Measurements from ENCODE around the gene DGKD. TPM values are rescaled to one million over a fixed set of nuclear protein-coding genes. Genes with fewer than 3 reads are reported as not detected.
A peak's percentile ranks its signal among the peaks of the same experiment; 100 is the strongest.

DGKD gene
- total RNA-seq, 6 donors from 2014 or later = 50.0 to 141 (median 75.6) TPM

DNA sequence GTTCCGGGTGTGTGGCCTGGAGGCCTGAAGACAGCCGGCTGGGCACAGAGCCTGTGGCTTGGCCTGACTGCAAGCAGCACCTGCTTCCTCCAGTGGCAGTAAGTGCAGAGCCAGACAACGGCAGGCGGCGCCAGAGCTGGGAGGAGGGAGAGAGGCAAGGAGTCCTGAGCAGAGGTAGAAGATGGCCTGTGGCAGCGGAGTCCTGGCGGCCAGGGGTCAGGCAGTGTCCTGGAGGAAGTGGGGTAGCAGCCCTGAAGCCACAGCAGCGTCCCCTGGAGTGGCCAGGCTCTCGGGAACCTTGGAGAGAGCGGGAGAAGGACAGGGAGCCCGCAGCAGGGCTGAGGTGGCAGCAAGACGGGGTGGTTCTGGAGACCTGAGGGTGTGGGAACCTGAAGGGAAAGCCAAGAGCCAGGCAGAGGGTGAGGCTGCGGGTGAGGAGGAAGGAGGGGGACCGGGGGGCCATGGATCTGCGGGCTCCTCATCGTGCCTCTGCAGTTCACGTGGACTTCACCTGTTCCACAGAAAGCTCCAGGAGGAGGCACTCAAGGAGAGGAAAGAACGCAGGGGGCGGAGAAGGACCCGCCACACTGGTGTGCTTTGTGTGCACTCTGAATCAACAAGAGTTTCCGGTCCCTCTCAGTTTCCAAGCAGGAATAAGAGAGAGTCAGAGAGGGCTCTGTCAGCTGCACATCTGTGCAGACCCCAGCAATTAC is 126.4 kb downstream of the DGKD start:
- Histone ChIP-seq H3K27ac (peak overlapping the region; percentile 54 to 92 (median 77)), H3K4me1 (peaks cover 5 to 30% (median 13%) of the 10 kb centered on the region in 4 donors), H3K36me3 (peaks cover 4 to 78% (median 29%) of the 10 kb centered on the region in 4 donors), H3K4me3 (peak overlapping the region in 2 of 4 donors; percentile 13), H3K9me3 (no peaks in the 10 kb centered on the region), H3K27me3 (no peaks in the 10 kb centered on the region)
- TF ChIP-seq POLR2AphosphoS5 (IDR thresholded peaks at IDR 0.05) (no peak), POLR2A (IDR thresholded peaks at IDR 0.05) (peak in 2 of 4 donors; percentile 7 to 60), EP300 (IDR thresholded peaks at IDR 0.05) (peak in 1 of 4 donors; percentile 65)
- TF ChIP-seq, protein P1, sequence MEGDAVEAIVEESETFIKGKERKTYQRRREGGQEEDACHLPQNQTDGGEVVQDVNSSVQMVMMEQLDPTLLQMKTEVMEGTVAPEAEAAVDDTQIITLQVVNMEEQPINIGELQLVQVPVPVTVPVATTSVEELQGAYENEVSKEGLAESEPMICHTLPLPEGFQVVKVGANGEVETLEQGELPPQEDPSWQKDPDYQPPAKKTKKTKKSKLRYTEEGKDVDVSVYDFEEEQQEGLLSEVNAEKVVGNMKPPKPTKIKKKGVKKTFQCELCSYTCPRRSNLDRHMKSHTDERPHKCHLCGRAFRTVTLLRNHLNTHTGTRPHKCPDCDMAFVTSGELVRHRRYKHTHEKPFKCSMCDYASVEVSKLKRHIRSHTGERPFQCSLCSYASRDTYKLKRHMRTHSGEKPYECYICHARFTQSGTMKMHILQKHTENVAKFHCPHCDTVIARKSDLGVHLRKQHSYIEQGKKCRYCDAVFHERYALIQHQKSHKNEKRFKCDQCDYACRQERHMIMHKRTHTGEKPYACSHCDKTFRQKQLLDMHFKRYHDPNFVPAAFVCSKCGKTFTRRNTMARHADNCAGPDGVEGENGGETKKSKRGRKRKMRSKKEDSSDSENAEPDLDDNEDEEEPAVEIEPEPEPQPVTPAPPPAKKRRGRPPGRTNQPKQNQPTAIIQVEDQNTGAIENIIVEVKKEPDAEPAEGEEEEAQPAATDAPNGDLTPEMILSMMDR (IDR thresholded peaks at IDR 0.05) = peak in 4 of 6 experiments; percentile 30 to 62 (median 56)
- 74 to 75% methylated on average over 21 of the region's 21 CpGs for WGBS, 2 donors
- ATAC-seq (ENCODE audit: low FRiP score in 2 of 2) (peak; percentile 54 to 85), DNase-seq (peak; percentile 89 to 93)

DNA sequence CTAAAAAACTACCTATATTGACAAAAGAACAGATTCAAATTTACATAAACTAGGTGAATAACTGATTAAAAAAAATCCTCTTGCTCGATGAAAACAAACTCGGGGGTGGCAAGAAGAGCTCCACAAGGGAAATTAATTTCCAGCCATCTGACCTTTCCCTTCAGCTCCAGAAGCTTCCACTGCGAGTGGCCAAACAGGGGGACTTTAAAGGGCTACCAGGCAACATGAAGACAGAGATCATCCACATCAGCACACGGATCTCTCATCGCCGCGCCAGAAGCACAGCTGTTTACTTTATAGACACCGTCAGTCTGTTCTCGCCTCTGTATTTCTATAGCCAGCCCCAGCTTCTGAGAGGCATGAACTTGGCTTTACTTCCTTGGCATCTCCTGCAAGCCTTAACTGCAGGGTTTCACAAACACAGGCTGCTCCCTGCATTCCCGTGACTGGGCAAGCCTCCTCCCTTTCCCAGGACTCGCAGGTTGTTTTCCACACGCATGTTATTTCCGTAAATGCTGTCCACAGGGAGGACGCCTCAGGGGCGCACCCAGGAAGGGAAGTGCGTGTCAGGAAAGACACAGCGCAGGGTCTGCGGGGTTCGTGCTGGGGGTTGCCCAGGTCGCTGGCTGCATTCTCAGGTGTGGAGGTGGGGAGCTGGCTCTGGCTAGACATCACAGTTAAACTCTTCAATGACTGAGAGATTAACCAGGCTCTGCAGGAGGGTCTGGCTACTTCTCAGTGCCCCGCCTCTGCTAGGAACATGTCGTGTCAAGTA is 127.3 kb downstream of the DGKD start:
- ATAC-seq (ENCODE audit: low FRiP score in 2 of 2) (peak; percentile 16 to 71), DNase-seq (peak; percentile 60 to 74)
- TF ChIP-seq POLR2AphosphoS5 (IDR thresholded peaks at IDR 0.05) = peak in 1 of 2 donors; percentile 56
- TF ChIP-seq EP300 (IDR thresholded peaks at IDR 0.05) = peak in 2 of 4 donors; percentile 12 to 69
- TF ChIP-seq, protein P1 (IDR thresholded peaks at IDR 0.05) = no peak
- TF ChIP-seq POLR2A (IDR thresholded peaks at IDR 0.05) = peak in 1 of 4 donors; percentile 40
- 55 to 67% methylated on average over 22 of the region's 22 CpGs for WGBS, 2 donors
- H3K27ac ChIP-seq = peak overlapping the region; percentile 54 to 92 (median 77)
- peaks cover 4 to 77% (median 26%) of the 10 kb centered on the region in 4 donors for H3K36me3 ChIP-seq
- no peaks in the 10 kb centered on the region for H3K9me3 ChIP-seq
- H3K4me1 ChIP-seq = peaks cover 5 to 35% (median 19%) of the 10 kb centered on the region in 4 donors
- peak overlapping the region in 2 of 4 donors; percentile 4 to 13 for H3K4me3 ChIP-seq
- H3K27me3 ChIP-seq = no peaks in the 10 kb centered on the region

DNA sequence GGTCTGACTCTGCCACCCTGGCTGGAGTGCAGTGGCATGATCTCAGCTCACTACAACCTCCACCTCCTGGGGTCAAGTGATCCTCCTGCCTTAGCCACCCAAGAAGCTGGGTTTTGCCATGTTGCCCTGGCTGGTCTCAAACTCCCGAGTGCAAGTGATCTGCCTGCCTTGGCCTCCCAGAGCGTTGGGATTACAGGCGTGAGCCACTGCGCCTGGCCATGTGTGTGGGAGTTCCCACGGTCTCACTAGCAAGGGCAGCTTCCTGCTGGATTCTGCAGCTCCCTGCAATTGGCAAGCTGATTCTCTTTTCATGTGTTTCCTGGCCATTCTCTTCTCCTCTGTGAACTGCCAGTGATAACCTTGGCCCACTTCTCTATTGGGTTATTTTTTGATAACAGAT is 128.3 kb downstream of the DGKD start:
- Histone ChIP-seq H3K27ac (peak overlapping the region; percentile 54 to 92 (median 77)), H3K27me3 (no peaks in the 10 kb centered on the region), H3K4me3 (no peak overlapping the region), H3K36me3 (peaks cover 0 to 68% (median 19%) of the 10 kb centered on the region in 4 donors), H3K4me1 (peaks cover 5 to 40% (median 21%) of the 10 kb centered on the region in 4 donors), H3K9me3 (no peaks in the 10 kb centered on the region)
- TF ChIP-seq EP300 (IDR thresholded peaks at IDR 0.05) (no peak), POLR2AphosphoS5 (IDR thresholded peaks at IDR 0.05) (no peak), POLR2A (IDR thresholded peaks at IDR 0.05) (no peak)
- TF ChIP-seq, protein P1 (IDR thresholded peaks at IDR 0.05) = no peak
- DNase-seq = no peak
- 72 to 85% methylated on average over 3 to 5 of the region's 5 CpGs for WGBS, 2 donors
- no peak for ATAC-seq (ENCODE audit: low FRiP score in 2 of 2)

DNA sequence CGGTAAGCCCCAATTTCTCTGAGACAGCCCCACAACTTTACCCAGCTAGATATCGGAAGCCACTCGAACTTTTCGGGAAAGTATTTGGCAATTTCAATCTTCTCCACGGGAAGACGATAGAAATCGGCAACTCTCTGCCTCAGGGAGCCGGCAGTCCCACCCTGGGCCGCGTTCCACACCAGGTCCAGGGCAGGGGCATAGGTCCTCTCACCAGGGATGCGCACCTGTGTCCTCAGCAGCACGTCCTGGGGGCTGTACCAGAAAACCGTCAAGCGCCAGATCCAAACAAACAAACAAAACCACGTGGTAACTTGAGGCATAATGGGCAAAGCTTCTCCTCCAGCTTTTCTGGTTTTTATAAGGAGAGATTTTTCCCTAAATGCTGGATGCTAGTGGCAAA is 131.4 kb downstream of the DGKD start:
- peaks cover 5 to 28% (median 18%) of the 10 kb centered on the region in 4 donors for H3K4me1 ChIP-seq
- H3K4me3 ChIP-seq = no peak overlapping the region
- TF ChIP-seq EP300 (IDR thresholded peaks at IDR 0.05) (peak in 3 of 4 donors; percentile 29 to 72 (median 46)), POLR2A (IDR thresholded peaks at IDR 0.05) (peak in 1 of 4 donors; percentile 9), POLR2AphosphoS5 (IDR thresholded peaks at IDR 0.05) (no peak)
- no peaks in the 10 kb centered on the region for H3K9me3 ChIP-seq
- WGBS, 2 donors = 66 to 83% methylated on average over 15 of the region's 15 CpGs
- peaks cover 0 to 73% (median 27%) of the 10 kb centered on the region in 4 donors for H3K36me3 ChIP-seq
- peak overlapping the region; percentile 57 to 89 (median 76) for H3K27ac ChIP-seq
- ATAC-seq (ENCODE audit: low FRiP score in 2 of 2) (no peak), DNase-seq (peak in 1 of 2 donors; percentile 43)
- no peaks in the 10 kb centered on the region for H3K27me3 ChIP-seq

DNA sequence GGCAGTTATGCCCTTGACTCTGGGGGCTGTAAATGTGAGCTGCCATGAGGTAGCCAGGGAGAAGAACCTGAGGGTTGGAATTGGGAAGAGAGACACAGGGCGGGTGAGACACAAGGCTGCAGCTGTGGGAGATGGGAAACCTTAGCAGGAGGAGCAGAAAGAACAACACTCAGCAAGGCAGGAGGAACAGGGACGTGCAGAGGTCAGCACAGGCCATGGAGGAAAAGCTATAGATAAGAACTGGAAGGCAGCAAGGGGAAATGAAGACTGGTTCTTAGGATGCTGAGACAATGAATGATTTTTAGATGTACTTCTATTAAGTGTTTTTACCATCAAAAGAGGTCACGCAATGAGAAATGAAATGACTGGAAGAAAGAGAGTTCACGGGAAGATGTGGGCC is 132.1 kb downstream of the DGKD start:
- Histone ChIP-seq H3K36me3 (peaks cover 0 to 78% (median 26%) of the 10 kb centered on the region in 4 donors), H3K9me3 (no peaks in the 10 kb centered on the region), H3K27me3 (no peaks in the 10 kb centered on the region), H3K4me1 (peaks cover 5 to 25% (median 16%) of the 10 kb centered on the region in 4 donors), H3K4me3 (no peak overlapping the region), H3K27ac (peak overlapping the region; percentile 57 to 89 (median 76))
- TF ChIP-seq, protein P1 (IDR thresholded peaks at IDR 0.05) = no peak
- TF ChIP-seq EP300 (IDR thresholded peaks at IDR 0.05) (no peak), POLR2AphosphoS5 (IDR thresholded peaks at IDR 0.05) (no peak), POLR2A (IDR thresholded peaks at IDR 0.05) (no peak)
- DNase-seq (no peak), ATAC-seq (ENCODE audit: low FRiP score in 2 of 2) (no peak)
- WGBS, 2 donors = 68 to 81% methylated on average over 4 of the region's 4 CpGs
